LoVo (cell line): ENCODE measurements around the gene SLC39A6.

Source experiments
- DNase-seq: peaks from one replicate; pipeline ENCODE4 v3.0.0-alpha.2; 2016; ENCODE audit warnings: low spot score

The SLC39A6 gene

DNA sequence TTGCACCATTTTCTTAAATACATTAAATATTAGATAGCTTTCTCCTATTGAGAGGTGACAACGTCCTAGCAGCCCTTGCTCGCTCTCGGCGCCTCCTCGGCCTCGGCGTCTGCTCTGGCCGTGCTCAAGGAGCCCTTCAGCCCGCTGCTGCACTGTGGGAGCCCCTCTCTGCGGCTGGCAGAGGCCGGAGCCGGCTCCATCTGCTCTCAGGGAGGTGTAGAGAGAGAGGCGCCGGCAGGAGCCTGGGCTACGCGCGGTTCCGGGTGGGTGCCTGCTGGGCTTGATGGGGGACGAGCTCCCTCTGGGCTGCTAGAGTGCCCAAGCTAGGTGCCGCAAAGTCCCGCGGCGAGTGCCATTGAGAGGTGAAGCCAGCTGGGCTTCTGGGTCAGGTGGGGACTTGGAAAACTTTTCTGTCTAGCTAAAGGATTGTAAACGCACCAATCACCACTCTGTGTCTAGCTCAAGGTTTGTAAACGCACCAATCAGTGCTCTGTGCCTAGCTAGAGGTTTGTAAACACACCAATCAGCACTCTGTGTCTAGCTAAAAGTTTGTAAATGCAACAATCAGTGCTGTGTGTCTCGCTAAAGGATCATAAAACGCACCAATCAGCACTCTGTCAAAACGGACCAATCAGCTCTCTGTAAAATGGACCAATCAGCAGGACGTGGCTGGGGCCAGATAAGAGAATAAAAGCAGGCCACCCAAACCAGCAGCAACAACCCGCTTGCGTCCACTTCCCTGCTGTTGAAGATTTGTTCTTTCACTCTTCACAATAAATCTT, 64.9 kb downstream of the SLC39A6 start:
- DNase-seq: no peak

DNA sequence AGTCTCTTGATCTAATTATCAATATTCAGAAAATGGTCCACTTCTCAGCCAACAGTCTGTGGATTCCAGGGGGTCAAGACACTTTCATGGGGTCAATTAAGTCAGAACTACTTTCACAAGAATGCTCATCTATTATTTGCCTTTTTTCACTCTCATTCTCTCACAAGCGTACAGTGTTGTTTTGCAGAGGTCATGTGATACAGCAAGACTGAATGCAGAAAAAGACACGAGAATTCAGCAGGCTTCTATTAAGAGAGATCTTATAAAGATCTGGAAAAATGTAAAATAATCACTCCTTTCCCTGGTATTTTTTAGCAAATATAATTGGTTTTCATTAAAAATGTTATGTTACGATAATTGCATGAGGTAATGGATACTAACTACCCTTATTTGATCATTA, 70.5 kb downstream of the SLC39A6 start:
- DNase-seq: no peak
